H1 (cell line): Measurements from ENCODE around the gene PTS. TPM values are rescaled to one million over a fixed set of nuclear protein-coding genes. Genes with fewer than 3 reads are reported as not detected.

Experiments used
- CTCF ChIA-PET: fragments of 300-600 bp; sonication (Branson Sonifier 250); formaldehyde crosslinking; loops from one replicate; lab custom pipeline; 2021; ENCODE audit not compliant: partially characterized antibody; lab: Charles Lee
- POLR2A ChIA-PET: fragments of 300-600 bp; sonication (Branson Sonifier 250); formaldehyde crosslinking; loops from one replicate; lab custom pipeline; 2021; ENCODE audit warnings: inconsistent platforms; ENCODE audit not compliant: partially characterized antibody; lab: Charles Lee
- DNase-seq, 2 experiments: peaks; one replicate each; pipeline versions ENCODE4 v3.0.0 to v3.0.0-alpha.2; 2010 to 2022; ENCODE audit warnings: low spot score in 2 of 2, low read depth in 1 of 2, mixed read lengths in 1 of 2
- FAIRE-seq: peaks from 2 replicates; lab custom pipeline; 2011; peaks lifted over from hg19 to GRCh38; lab: Jason Lieb, UNC
- H2AFZ ChIP-seq: 2 replicates; pipeline ENCODE4 v1.8.1; 2012; ENCODE audit warnings: low read length, inconsistent platforms
- H2AK5ac ChIP-seq: 2 replicates; pipeline ENCODE4 v1.6.1; 2013; ENCODE audit warnings: low read depth, low read length
- H2BK120ac ChIP-seq: replicated peaks from 2 replicates; pipeline ENCODE3; 2013; ENCODE audit warnings: low read depth, low read length, inconsistent platforms
- H2BK12ac ChIP-seq: 2 replicates; pipeline ENCODE4 v1.6.1; 2013; ENCODE audit warnings: low read depth, low read length
- H2BK15ac ChIP-seq: 2 replicates; pipeline ENCODE4 v1.6.1; 2013; ENCODE audit warnings: low read length
- H2BK20ac ChIP-seq: 2 replicates; pipeline ENCODE4 v1.6.1; 2013; ENCODE audit warnings: low read length
- H2BK5ac ChIP-seq: 2 replicates; pipeline ENCODE4 v1.6.1; 2013; ENCODE audit warnings: low read depth, low read length
- H3K14ac ChIP-seq: 2 replicates; pipeline ENCODE4 v1.6.1; 2013; ENCODE audit warnings: inconsistent platforms; ENCODE audit not compliant: insufficient read length
- H3K18ac ChIP-seq: 2 replicates; pipeline ENCODE4 v1.6.1; 2013; ENCODE audit warnings: low read length; ENCODE audit errors: extremely low read depth
- H3K23ac ChIP-seq: 2 replicates; pipeline ENCODE4 v1.6.1; 2013; ENCODE audit warnings: inconsistent platforms; ENCODE audit not compliant: insufficient read length
- H3K23me2 ChIP-seq: 2 replicates; pipeline ENCODE4 v1.6.1; 2013; ENCODE audit warnings: low read depth, low read length
- H3K27ac ChIP-seq: 2 replicates; pipeline ENCODE4 v1.6.1; 2011; ENCODE audit warnings: low read depth, low read length, inconsistent platforms
- H3K27me3 ChIP-seq, 4 experiments: replicated peaks in 1 of 4; 1 replicate in 1 of 4; 2 replicates in 3 of 4; pipeline versions ENCODE4 v1.6.1 to v1.8.1; 2011 to 2013; ENCODE audit warnings: low read length in 3 of 4, mild to moderate bottlenecking in 3 of 4, inconsistent platforms in 2 of 4, mixed read lengths in 2 of 4, moderate library complexity in 1 of 4; ENCODE audit not compliant: control insufficient read depth in 3 of 4, insufficient read depth in 3 of 4; ENCODE audit errors: extremely low read depth in 1 of 4
- H3K36me3 ChIP-seq, 4 experiments: 2 replicates each; pipeline versions ENCODE4 v1.6.1 to v1.8.1; 2011 to 2013; ENCODE audit warnings: mild to moderate bottlenecking in 4 of 4, low read length in 3 of 4, moderate library complexity in 2 of 4, control low read depth in 1 of 4, inconsistent platforms in 1 of 4; ENCODE audit not compliant: insufficient read depth in 4 of 4, control insufficient read depth in 2 of 4
- H3K4ac ChIP-seq: replicated peaks from 2 replicates; pipeline ENCODE3; 2013; ENCODE audit warnings: low read length, low read depth, mixed read lengths, inconsistent platforms; ENCODE audit not compliant: insufficient read length
- H3K4me1 ChIP-seq, 4 experiments: replicated peaks in 1 of 4; 1 replicate in 1 of 4; 2 replicates in 3 of 4; pipeline versions ENCODE4 v1.6.1 to v1.8.1; 2011 to 2013; ENCODE audit warnings: low read length in 3 of 4, inconsistent platforms in 2 of 4, mixed read lengths in 1 of 4; ENCODE audit not compliant: insufficient read depth in 4 of 4, control insufficient read depth in 3 of 4
- H3K4me2 ChIP-seq, 2 experiments: 2 replicates each; pipeline versions ENCODE4 v1.6.1 to v1.8.1; 2011 to 2013; ENCODE audit warnings: low read depth in 2 of 2, low read length in 2 of 2, control low read depth in 1 of 2, inconsistent platforms in 1 of 2, mild to moderate bottlenecking in 1 of 2; ENCODE audit not compliant: insufficient read depth in 1 of 2
- H3K4me3 ChIP-seq, 4 experiments: fragments of 200-600, 300-600 bp in 1 of 4; sonication (generic), shearing (Covaris generic), sonication (Bioruptor Twin) in 1 of 4; 2 replicates each; pipeline versions ENCODE4 v1.5.1 to v1.8.1; 2011 to 2016; ENCODE audit warnings: low read length in 4 of 4, low read depth in 3 of 4, control low read depth in 2 of 4, inconsistent platforms in 2 of 4, mild to moderate bottlenecking in 2 of 4, mixed read lengths in 1 of 4, moderate library complexity in 1 of 4; ENCODE audit not compliant: insufficient read depth in 2 of 4; ENCODE audit errors: extremely low read depth in 1 of 4
- H3K56ac ChIP-seq: replicated peaks from 2 replicates; pipeline ENCODE3; 2013; ENCODE audit warnings: low read depth, mild to moderate bottlenecking, mixed read lengths, low read length, inconsistent platforms; ENCODE audit not compliant: insufficient read length
- H3K79me1 ChIP-seq: 2 replicates; pipeline ENCODE4 v1.6.1; 2013; ENCODE audit warnings: low read depth, low read length, control low read depth
- H3K79me2 ChIP-seq, 2 experiments: 2 replicates each; pipeline versions ENCODE4 v1.6.1 to v1.8.1; 2012 to 2013; ENCODE audit warnings: low read length in 2 of 2, mild to moderate bottlenecking in 2 of 2, inconsistent platforms in 1 of 2; ENCODE audit not compliant: insufficient read depth in 2 of 2, control insufficient read depth in 1 of 2
- H3K9ac ChIP-seq, 4 experiments: replicated peaks in 1 of 4; 1 replicate in 1 of 4; 2 replicates in 3 of 4; pipeline versions ENCODE4 v1.6.1 to v1.8.1; 2011 to 2013; ENCODE audit warnings: low read depth in 3 of 4, low read length in 3 of 4, control low read depth in 2 of 4, mild to moderate bottlenecking in 2 of 4, moderate library complexity in 2 of 4, inconsistent platforms in 1 of 4; ENCODE audit errors: extremely low read depth in 1 of 4
- H3K9me3 ChIP-seq, 2 experiments: 2 replicates each; pipeline versions ENCODE4 v1.6.1 to v1.8.1; 2012 to 2013; ENCODE audit warnings: mild to moderate bottlenecking in 2 of 2, moderate library complexity in 2 of 2, control low read depth in 1 of 2, inconsistent platforms in 1 of 2, low read depth in 1 of 2, low read length in 1 of 2, mixed read lengths in 1 of 2; ENCODE audit not compliant: insufficient read depth in 2 of 2
- H4K20me1 ChIP-seq, 2 experiments: replicated peaks in 1 of 2; 2 replicates each; pipeline versions ENCODE3 to v1.8.1; 2011 to 2013; ENCODE audit warnings: inconsistent platforms in 2 of 2, low read length in 2 of 2, mild to moderate bottlenecking in 1 of 2; ENCODE audit not compliant: insufficient read depth in 2 of 2, control insufficient read depth in 1 of 2
- H4K5ac ChIP-seq: 2 replicates; pipeline ENCODE4 v1.6.1; 2013; ENCODE audit warnings: low read length, low read depth, mixed read lengths, inconsistent platforms; ENCODE audit not compliant: insufficient read length
- H4K8ac ChIP-seq: 2 replicates; pipeline ENCODE4 v1.8.0; 2013; ENCODE audit warnings: mild to moderate bottlenecking, moderate library complexity, low read length, inconsistent platforms; ENCODE audit not compliant: insufficient read depth; ENCODE audit errors: extremely low read depth
- H4K91ac ChIP-seq: replicated peaks from 2 replicates; pipeline ENCODE3; 2013; ENCODE audit warnings: low read length, mixed read lengths, inconsistent platforms; ENCODE audit not compliant: insufficient read length
- CHD2 ChIP-seq: IDR thresholded peaks from 2 replicates; pipeline ENCODE4 v1.6.1; 2012; ENCODE audit warnings: low read length, improper control_type of control experiment
- GABPA ChIP-seq: IDR thresholded peaks from 2 replicates; pipeline ENCODE4 v1.6.1; 2011; ENCODE audit warnings: mild to moderate bottlenecking, low read length, moderate library complexity, borderline replicate concordance; ENCODE audit not compliant: insufficient read depth
- SP1 ChIP-seq: IDR thresholded peaks from 2 replicates; pipeline ENCODE4 v1.6.1; 2011; ENCODE audit warnings: low read depth, low read length
- TBP ChIP-seq: IDR thresholded peaks from 2 replicates; pipeline ENCODE4 v1.6.1; 2011; ENCODE audit warnings: low read depth, low read length, improper control_type of control experiment
- WGBS, 2 experiments: shearing (Covaris generic) in 1 of 2; methylation state at CpG; one replicate each; pipeline versions ENCODE4 v1.1.6 to v1.1.7; 2013 to 2015; ENCODE audit warnings: low lambda C conversion rate in 2 of 2, mixed read lengths in 2 of 2, inconsistent platforms in 1 of 2, low coverage in 1 of 2, missing lambda C conversion rate in 1 of 2; ENCODE audit not compliant: insufficient replicate concordance in 2 of 2, insufficient coverage in 1 of 2, insufficient read length in 1 of 2; ENCODE audit errors: extremely low coverage in 1 of 2, missing lambda C conversion rate in 1 of 2; 5-methylcytosine and 5-hydroxymethylcytosine counted together
- polyA plus RNA-seq, 7 experiments: library from polyadenylated mRNA; depleted of rRNA in 3 of 7; stranded (reverse) in 5 of 7; unstranded in 2 of 7; fragments of >200 nt in 5 of 7; fragments of 200-250 nt in 2 of 7; gene quantifications; 1 replicate in 5 of 7; 2 replicates in 1 of 7; 4 replicates in 1 of 7; pipeline versions ENCODE4 v1.2.1 to v1.2.3, GENCODE V29; 2011 to 2013; ENCODE audit warnings: missing spikeins in 2 of 7, mixed read lengths in 2 of 7
- total RNA-seq: library from RNA; stranded (reverse); fragmentation: NEBNext Ultra II Directional; extraction: Animal tissue kit (Norgen Biotek cat#: 25700); gene quantifications from 2 replicates; pipeline ENCODE4 v1.2.1, GENCODE V29; 2021

The PTS gene
- total and polyA plus RNA-seq, 2 of the 8 experiments (the other 6 are each of a cell fraction or from before 2014, with no cell fraction given): 18.3 to 25.9 TPM

GRCh38 chr11:112177589-112177988 is 48.6 kb upstream of the PTS start:
- no peak overlapping the region for H4K91ac ChIP-seq
- H3K27ac ChIP-seq: no peak overlapping the region
- H2BK12ac ChIP-seq: no peak overlapping the region
- no peak for FAIRE-seq
- H3K23ac ChIP-seq: no peak overlapping the region
- H3K4me3 ChIP-seq: no peak overlapping the region
- H4K20me1 ChIP-seq: no peaks in the 10 kb centered on the region
- WGBS, 2 experiments: 60% methylated on average over 1 of the region's 4 CpGs; no CpG with 5 or more reads in 1 of the 2 experiments
- no peak overlapping the region for H3K18ac ChIP-seq
- no peak for DNase-seq
- ChIA-PET CTCF (interaction anchor here (0.8 to 3.9 kb wide), 2 partner anchors 20 to 64 kb away, joined by 4 to 38 read pairs; no protein-coding TSS in a partner anchor), POLR2A (no interaction called here)
- H4K8ac ChIP-seq: no peak overlapping the region
- H2BK5ac ChIP-seq: no peak overlapping the region
- H3K4me2 ChIP-seq: no peak overlapping the region
- no peak overlapping the region for H3K56ac ChIP-seq
- H3K4ac ChIP-seq: no peak overlapping the region
- H3K9ac ChIP-seq: no peak overlapping the region
- H3K9me3 ChIP-seq: no peaks in the 10 kb centered on the region
- no peak overlapping the region for H2AK5ac ChIP-seq
- no peaks in the 10 kb centered on the region for H3K79me2 ChIP-seq
- H3K36me3 ChIP-seq: no peaks in the 10 kb centered on the region
- H3K79me1 ChIP-seq: no peaks in the 10 kb centered on the region
- H3K14ac ChIP-seq: no peak overlapping the region
- no peaks in the 10 kb centered on the region for H3K27me3 ChIP-seq
- no peak overlapping the region for H2BK120ac ChIP-seq
- H3K23me2 ChIP-seq: no peaks in the 10 kb centered on the region
- H4K5ac ChIP-seq: no peak overlapping the region
- H2BK15ac ChIP-seq: no peak overlapping the region
- no peak overlapping the region for H2AFZ ChIP-seq
- H3K4me1 ChIP-seq: peaks cover 0 to 3% (median 0%) of the 10 kb centered on the region in 4 experiments; a peak in 1 of 7 replicates
- no peak overlapping the region for H2BK20ac ChIP-seq
- no peak for TF ChIP-seq CHD2
- no peak for TF ChIP-seq TBP
- no peak for TF ChIP-seq SP1
- TF ChIP-seq GABPA: no peak
